Gastrocnemius medialis (tissue), 4 donors: ENCODE measurements around the gene TBP. TPM values are rescaled to one million over a fixed set of nuclear protein-coding genes. Genes with fewer than 3 reads are reported as not detected.

Source experiments
- ATAC-seq, 2 donors: fragments of 150-250 bp; one replicate each; pipeline ENCODE4 v1.9.1; 2016
- DNase-seq, 2 donors: peaks; one replicate each; pipeline ENCODE4 v3.0.0-alpha.2; 2019
- H3K27ac ChIP-seq, 4 donors: fragments of 200-600 bp; sonication (generic); 1 replicate in 1 of 4; 2 replicates in 3 of 4; pipeline ENCODE4 v1.5.1; 2016 to 2018; ENCODE audit warnings: mild to moderate bottlenecking in 2 of 4, moderate library complexity in 1 of 4
- H3K27me3 ChIP-seq, 3 donors: fragments of 200-600 bp; sonication (generic) in 2 of 3; 1 replicate in 1 of 3; 2 replicates in 2 of 3; pipeline versions ENCODE4 v1.5.1 to v1.6.0; 2016 to 2019; ENCODE audit warnings: mild to moderate bottlenecking in 1 of 3, moderate library complexity in 1 of 3
- H3K36me3 ChIP-seq, 2 donors: fragments of 200-600 bp; sonication (generic) in 1 of 2; one replicate each; pipeline ENCODE4 v1.5.1; 2017 to 2018
- H3K4me1 ChIP-seq, 2 donors: fragments of 200-600 bp; sonication (generic) in 1 of 2; one replicate each; pipeline ENCODE4 v1.5.1; 2016 to 2017; ENCODE audit warnings: mild to moderate bottlenecking in 2 of 2
- H3K4me3 ChIP-seq, 4 donors: fragments of 200-600 bp; sonication (generic) in 3 of 4; 1 replicate in 1 of 4; 2 replicates in 3 of 4; pipeline ENCODE4 v1.5.1; 2016 to 2019; ENCODE audit warnings: mild to moderate bottlenecking in 2 of 4
- H3K9me3 ChIP-seq, 3 donors: fragments of 200-600 bp; sonication (generic) in 2 of 3; 1 replicate in 1 of 3; 2 replicates in 2 of 3; pipeline ENCODE4 v1.5.1; 2016 to 2019
- POLR2A ChIP-seq, 2 donors: fragments of 450-650 bp; IDR thresholded peaks; one replicate each; pipeline ENCODE4 v1.6.1; 2017; ENCODE audit warnings: antibody characterized with exemption in 2 of 2, mild to moderate bottlenecking in 2 of 2, moderate library complexity in 2 of 2
- in situ Hi-C, 4 donors: fragments of 200-750 bp; cut with MboI; loops; one replicate each; pipeline versions ENCODE4 v1.15.0 to v1.8.0; 2017; ENCODE audit warnings: low sequenced_read_pairs in 4 of 4
- intact Hi-C: fragments of 100-400 bp; cut with DNase I; formaldehyde crosslinking; loops from one replicate; pipeline ENCODE4 v1.15.1; 2023; ENCODE audit warnings: low total_unique reads
- total RNA-seq, 4 donors: library from RNA; depleted of rRNA; stranded (reverse); fragments of >200 nt; gene quantifications; one replicate each; pipeline versions ENCODE4 v1.1.0 to v1.2.3, GENCODE V29; 2016
- TF ChIP-seq, protein P1 (sequence below), 5 experiments: fragments of 450-650 bp in 3 of 5; fragments of 200-600 bp in 2 of 5; sonication (generic) in 2 of 5; IDR thresholded peaks in 4 of 5; conservative IDR thresholded peaks in 1 of 5; 1 replicate in 4 of 5; 2 replicates in 1 of 5; pipeline ENCODE4 v1.5.1; 2016 to 2019; ENCODE audit warnings: antibody characterized with exemption in 5 of 5, mild to moderate bottlenecking in 3 of 5, moderate library complexity in 3 of 5

Gene TBP
- total RNA-seq, 4 donors from 2014 or later, result 9.7 to 17.3 (median 15.3) TPM

DNA sequence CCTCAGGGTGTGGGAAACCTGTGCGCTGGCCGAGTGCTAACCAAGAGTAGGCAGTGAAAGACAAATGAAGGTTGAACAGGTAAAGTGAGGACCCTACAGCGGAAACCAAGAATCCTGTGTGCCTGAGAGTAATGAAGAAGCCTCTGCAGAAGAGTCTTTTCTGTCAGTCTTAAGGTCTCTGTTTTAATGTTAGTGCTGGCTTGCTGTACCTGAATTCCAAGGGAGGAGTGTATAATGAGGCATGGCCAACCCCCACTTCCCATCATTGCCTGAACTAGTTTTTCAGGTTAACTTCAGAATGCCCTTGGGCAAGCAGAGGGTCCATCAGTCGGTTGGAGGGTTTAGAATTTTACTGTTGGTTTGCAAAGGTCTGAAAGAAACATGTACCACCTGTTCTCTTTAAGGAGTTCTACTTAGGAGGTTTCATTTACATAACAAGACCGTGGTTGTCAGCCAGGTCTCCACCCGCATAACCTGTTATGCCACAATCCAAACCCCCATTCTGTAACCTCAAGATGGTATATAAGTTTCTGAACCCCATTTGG is 30.9 kb downstream of the TBP start:
- no peaks in the 10 kb centered on the region for H3K27me3 ChIP-seq
- H3K9me3 ChIP-seq, result no peaks in the 10 kb centered on the region
- no peak for TF ChIP-seq POLR2A (IDR thresholded peaks at IDR 0.05)
- TF ChIP-seq, protein P1, sequence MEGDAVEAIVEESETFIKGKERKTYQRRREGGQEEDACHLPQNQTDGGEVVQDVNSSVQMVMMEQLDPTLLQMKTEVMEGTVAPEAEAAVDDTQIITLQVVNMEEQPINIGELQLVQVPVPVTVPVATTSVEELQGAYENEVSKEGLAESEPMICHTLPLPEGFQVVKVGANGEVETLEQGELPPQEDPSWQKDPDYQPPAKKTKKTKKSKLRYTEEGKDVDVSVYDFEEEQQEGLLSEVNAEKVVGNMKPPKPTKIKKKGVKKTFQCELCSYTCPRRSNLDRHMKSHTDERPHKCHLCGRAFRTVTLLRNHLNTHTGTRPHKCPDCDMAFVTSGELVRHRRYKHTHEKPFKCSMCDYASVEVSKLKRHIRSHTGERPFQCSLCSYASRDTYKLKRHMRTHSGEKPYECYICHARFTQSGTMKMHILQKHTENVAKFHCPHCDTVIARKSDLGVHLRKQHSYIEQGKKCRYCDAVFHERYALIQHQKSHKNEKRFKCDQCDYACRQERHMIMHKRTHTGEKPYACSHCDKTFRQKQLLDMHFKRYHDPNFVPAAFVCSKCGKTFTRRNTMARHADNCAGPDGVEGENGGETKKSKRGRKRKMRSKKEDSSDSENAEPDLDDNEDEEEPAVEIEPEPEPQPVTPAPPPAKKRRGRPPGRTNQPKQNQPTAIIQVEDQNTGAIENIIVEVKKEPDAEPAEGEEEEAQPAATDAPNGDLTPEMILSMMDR (IDR thresholded peaks at IDR 0.05 in 4 of 5, conservative IDR thresholded peaks at IDR 0.05 in 1 of 5), result no peak
- peak overlapping the region; percentile 77 to 95 (median 85) for H3K27ac ChIP-seq
- DNase-seq (no peak), ATAC-seq (peak; percentile 5 to 53)
- intact Hi-C loops (loop anchor here (1.0 kb wide), 1 partner anchor 31 kb away; the partner anchor contains the start of gene TBP), in situ Hi-C loops (no loop called here)
- H3K4me3 ChIP-seq, result peak overlapping the region; percentile 81 to 98 (median 86)
- H3K4me1 ChIP-seq, result peaks cover 15 to 16% of the 10 kb centered on the region in 2 donors
- peaks cover 0 to 21% of the 10 kb centered on the region in 2 donors for H3K36me3 ChIP-seq

DNA sequence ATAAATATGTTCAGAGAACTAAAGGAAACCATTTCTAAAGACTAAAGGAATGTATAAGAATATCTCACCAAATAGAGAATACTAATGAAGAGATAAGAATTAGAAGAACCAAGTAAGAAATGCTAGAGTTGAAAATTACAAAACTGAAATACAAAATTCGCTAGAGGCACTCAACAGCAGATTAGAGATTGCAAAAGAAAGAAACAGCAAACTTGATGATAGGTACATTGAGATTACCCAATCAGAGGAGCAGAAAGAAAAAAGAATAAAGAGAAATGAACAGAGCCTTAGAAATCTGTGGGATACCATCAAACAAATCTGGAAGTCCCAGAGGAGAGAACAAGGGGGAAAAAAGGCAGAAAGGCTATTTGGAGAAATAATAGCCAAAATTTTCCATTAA is 36.6 kb downstream of the TBP start:
- H3K27me3 ChIP-seq, result no peaks in the 10 kb centered on the region
- no peak for DNase-seq
- in situ Hi-C loops (no loop called here), intact Hi-C loops (no loop called here)
- no peaks in the 10 kb centered on the region for H3K9me3 ChIP-seq
- no peaks in the 10 kb centered on the region for H3K36me3 ChIP-seq
- H3K4me3 ChIP-seq, result no peak overlapping the region
- peaks cover 0 to under 1% of the 10 kb centered on the region in 2 donors for H3K4me1 ChIP-seq
- no peak for ATAC-seq
- H3K27ac ChIP-seq, result no peak overlapping the region
- no peak for TF ChIP-seq POLR2A (IDR thresholded peaks at IDR 0.05)
- TF ChIP-seq, protein P1 (IDR thresholded peaks at IDR 0.05 in 4 of 5, conservative IDR thresholded peaks at IDR 0.05 in 1 of 5), result no peak

DNA sequence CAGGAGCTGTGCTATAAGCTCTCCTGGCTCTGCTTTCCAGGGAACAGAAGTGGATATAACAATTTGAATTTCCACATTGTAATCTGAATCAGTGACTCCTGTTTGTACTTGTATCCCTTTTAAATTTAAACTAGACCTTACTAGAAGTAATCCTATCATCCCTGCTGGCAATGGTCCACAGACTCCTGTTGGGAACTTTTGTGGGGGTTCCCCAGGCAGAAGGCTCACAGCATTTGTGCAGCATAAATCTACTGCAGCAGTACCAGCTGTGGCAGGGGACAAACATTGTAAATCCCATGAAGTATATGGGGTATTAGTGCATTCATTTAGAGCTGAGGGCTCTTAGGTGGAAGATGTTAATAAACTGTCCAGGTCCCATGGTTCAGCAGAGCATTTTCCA is 42.3 kb downstream of the TBP start:
- Histone ChIP-seq H3K4me3 (no peak overlapping the region), H3K9me3 (no peaks in the 10 kb centered on the region), H3K27me3 (no peaks in the 10 kb centered on the region), H3K36me3 (no peaks in the 10 kb centered on the region), H3K27ac (no peak overlapping the region), H3K4me1 (no peaks in the 10 kb centered on the region)
- in situ Hi-C loops, result no loop called here
- TF ChIP-seq, protein P1 (IDR thresholded peaks at IDR 0.05 in 4 of 5, conservative IDR thresholded peaks at IDR 0.05 in 1 of 5), result no peak
- no peak for TF ChIP-seq POLR2A (IDR thresholded peaks at IDR 0.05)
- intact Hi-C loops, result no loop called here
- DNase-seq (no peak), ATAC-seq (no peak)

DNA sequence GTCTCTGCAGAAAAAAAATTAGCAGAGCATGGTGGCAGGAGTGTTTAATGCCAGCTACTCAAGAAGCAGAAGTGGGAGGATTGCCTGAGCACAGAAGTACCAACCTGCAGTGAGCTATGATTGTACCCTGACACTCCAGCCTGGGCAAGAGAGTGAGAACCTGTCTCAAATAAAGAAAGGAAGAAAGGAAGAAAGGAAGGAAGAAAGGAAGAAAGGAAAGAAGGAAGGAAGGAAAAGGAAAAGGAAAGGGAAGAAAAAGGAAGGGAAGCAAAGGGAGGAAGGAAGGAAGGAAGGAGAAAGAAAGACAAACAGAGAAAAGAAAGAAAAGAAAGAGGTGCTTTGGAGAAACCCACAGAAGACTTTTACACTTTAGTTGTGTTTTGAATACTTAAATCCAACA is 43.1 kb downstream of the TBP start:
- Histone ChIP-seq H3K36me3 (no peaks in the 10 kb centered on the region), H3K4me3 (no peak overlapping the region), H3K27ac (no peak overlapping the region), H3K27me3 (no peaks in the 10 kb centered on the region), H3K4me1 (no peaks in the 10 kb centered on the region), H3K9me3 (no peaks in the 10 kb centered on the region)
- intact Hi-C loops (no loop called here), in situ Hi-C loops (no loop called here)
- ATAC-seq, result no peak
- DNase-seq, result no peak
- no peak for TF ChIP-seq POLR2A (IDR thresholded peaks at IDR 0.05)
- TF ChIP-seq, protein P1 (IDR thresholded peaks at IDR 0.05 in 4 of 5, conservative IDR thresholded peaks at IDR 0.05 in 1 of 5), result no peak
